ENCODE data around the gene ZNF28.
"Not testable (repeated sequence)": the region's sequence is repeated elsewhere in the genome, so short reads cannot be mapped to it uniquely, and the experiment has no call there.

The ZNF28 gene

GRCh38 chr19:52821204-52821960 lies at the start of gene ZNF28:
Gene ZNF28 (minus strand): TSS chr19:52821633. CDS start chr19:52817958, 3,675 bp downstream.
- peak; percentile 78 for DNase-seq (ENCODE audit: low spot score)

DNA sequence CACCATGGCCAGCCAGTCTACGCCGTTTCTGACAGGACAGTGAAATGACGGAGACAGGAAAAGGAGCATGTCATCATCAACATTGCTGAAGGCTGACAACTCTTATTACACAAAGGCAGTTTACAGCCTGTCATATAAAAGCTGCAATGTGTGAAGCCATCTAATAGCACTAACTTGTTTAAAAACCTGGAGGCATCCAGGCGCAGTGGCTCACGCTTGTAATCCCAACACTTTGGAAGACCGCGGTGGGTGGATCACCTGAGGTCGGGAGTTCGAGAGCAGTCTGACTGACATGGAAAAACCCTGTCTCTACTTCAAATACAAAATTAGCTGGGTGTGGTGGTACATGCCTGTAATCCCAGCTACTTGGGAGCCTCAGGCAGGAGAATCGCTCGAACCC lies 46.6 kb upstream of the ZNF28 start:
- DNase-seq (ENCODE audit: low spot score): not testable (repeated sequence)

- DNase-seq (ENCODE audit: low spot score): peak; percentile 88
These were observed 36.2 kb upstream of the ZNF28 start, which contains the start of gene ZNF468 for GRCh38 chr19:52857378-52858191. Gene ZNF468 (minus strand): TSS chr19:52857619. CDS start chr19:52854272, 3,347 bp downstream.

DNA sequence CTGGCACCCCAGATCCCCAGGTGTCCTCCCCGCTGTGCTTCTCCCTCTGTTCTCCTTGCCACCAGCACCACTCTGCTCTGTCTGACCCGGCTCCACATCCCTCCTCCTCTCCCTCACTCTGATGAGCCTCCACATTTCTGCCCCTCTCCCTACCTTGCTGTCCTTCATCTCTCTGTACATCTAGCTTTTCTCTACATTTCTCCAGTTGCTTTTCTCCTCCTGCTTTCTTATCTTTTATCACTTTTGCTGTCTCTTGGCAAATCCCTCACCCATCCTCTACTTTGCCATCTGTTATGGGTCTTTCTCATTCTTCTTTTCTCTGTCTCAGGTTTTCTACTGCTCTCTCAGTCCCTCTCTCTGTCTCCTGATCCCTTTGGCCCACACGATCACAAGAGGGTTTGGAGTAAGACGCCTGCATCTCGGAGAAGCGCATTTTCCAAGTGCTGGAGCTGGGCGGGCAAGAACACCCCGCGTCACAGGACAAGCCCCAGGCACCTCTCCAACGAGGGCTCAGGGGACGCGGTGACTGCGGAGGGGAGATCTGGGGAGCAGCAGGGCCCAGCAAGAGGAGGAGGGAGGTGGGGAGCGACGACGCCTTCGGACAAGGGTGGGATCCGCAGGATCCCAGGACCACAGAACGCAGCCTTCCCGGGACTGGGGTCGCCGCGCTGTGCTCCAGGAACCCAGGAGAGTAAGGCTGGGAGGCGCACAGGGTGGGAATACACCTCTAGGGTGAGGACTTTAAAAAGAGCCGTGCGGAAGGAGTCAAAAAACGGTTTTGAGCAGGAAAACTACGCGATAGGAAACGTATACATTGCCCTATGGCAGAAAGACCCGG lies 35.3 kb upstream of the ZNF28 start:
- not testable (repeated sequence) for DNase-seq (ENCODE audit: low spot score)

GRCh38 chr19:52847352-52847751 lies 25.9 kb upstream of the ZNF28 start:
- DNase-seq (ENCODE audit: low spot score): not testable (repeated sequence)

DNA sequence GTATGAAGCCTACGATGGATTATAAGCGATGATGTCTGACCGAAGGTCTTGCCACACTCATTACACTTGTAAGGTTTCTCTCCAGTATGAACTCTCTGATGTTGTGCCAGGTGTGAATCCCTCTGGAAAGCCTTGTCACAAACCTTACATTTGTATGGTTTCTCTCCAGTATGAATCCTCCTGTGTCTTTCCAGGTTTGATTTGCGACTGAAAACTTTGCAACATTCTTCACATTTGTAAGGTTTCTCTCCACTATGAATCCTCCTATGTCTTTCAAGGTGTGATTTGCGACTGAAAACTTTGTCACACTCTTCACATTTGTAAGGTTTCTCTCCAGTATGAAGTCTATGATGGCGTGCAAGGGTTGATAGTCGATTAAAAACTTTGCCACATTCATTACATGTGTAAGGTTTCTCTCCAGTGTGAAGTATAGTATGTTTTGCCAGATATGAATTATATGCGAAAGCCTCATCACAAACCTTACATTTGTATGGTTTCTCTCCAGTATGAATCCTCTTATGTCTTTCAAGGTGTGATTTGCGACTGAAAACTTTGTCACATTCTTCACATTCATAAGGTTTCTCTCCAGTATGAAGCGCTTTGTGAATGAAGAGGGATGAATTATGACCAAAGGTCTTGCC lies 19.5 kb upstream of the ZNF28 start:
- not testable (repeated sequence) for DNase-seq (ENCODE audit: low spot score)

DNA sequence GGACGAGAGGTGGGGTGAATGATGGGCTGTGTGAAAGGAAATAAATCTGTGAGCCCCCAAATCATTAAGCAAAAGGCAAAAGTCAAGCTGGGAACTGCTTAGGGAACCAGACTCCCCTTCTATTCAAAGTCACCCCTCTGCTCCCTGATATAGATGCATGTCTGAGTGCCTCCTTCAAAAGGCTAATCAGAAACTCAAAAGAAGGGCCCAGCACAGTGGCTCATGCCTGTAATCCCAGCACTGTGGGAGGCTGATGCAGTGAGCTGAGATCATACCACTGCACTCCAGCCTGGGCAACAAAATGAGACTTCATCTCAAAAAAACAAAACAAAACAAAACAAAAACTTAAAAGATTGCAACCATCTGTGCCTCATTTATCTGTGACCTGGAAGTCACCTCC lies 12.9 kb upstream of the ZNF28 start:
- not testable (repeated sequence) for DNase-seq (ENCODE audit: low spot score)

GRCh38 chr19:52833541-52833940 lies 12.1 kb upstream of the ZNF28 start:
- DNase-seq (ENCODE audit: low spot score): not testable (repeated sequence)

- not testable (repeated sequence) for DNase-seq (ENCODE audit: low spot score)
These were observed 8.4 kb upstream of the ZNF28 start for GRCh38 chr19:52829866-52830265.

- DNase-seq (ENCODE audit: low spot score): no peak
These were observed 4.3 kb upstream of the ZNF28 start for GRCh38 chr19:52825765-52826164.

GRCh38 chr19:52823676-52824075 lies 2.2 kb upstream of the ZNF28 start:
- DNase-seq (ENCODE audit: low spot score): no peak

DNA sequence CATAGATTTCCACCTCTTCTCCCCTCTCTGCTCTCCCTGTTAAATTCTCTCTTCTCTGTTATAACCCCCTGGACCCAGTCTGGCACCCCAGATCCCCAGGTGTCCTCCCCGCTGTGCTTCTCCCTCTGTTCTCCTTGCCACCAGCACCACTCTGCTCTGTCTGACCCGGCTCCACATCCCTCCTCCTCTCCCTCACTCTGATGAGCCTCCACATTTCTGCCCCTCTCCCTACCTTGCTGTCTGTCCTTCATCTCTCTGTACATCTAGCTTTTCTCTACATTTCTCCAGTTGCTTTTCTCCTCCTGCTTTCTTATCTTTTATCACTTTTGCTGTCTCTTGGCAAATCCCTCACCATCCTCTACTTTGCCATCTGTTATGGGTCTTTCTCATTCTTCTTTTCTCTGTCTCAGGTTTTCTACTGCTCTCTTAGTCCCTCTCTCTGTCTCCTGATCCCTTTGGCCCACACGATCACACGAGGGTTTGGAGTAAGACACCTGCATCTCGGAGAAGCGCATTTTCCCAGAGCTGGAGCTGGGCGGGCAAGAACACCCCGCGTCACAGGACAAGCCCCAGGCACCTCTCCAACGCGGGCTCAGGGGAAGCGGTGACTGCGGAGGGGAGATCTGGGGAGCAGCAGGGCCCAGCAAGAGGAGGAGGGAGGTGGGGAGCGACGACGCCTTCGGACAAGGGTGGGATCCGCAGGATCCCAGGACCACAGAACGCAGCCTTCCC lies 795 bp downstream of the ZNF28 start:
- peak; percentile 53 for DNase-seq (ENCODE audit: low spot score)

GRCh38 chr19:52809801-52810200 lies 11.6 kb downstream of the ZNF28 start:
- no peak for DNase-seq (ENCODE audit: low spot score)

DNA sequence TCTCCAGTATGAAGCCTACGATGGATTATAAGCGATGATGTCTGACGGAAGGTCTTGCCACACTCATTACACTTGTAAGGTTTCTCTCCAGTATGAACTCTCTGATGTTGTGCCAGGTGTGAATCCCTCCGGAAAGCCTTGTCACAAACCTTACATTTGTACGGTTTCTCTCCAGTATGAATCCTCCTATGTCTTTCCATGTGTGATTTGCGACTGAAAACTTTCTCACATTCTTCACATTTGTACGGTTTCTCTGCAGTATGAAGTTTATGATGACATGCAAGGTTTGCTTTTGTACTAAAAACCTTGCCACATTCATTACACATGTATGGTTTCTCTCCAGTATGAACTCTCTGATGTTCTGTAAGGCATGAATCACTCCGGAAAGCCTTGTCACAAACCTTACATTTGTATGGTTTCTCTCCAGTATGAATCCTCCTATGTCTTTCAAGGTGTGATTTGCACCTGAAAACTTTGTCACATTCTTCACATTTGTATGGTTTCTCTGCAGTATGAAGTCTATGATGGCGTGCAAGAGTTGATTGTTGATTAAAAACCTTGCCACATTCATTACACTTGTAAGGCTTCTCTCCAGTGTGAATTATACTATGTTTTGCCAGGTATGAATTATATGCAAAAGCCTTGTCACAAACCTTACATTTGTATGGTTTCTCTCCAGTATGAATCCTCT lies 21.3 kb downstream of the ZNF28 start:
- not testable (repeated sequence) for DNase-seq (ENCODE audit: low spot score)

GRCh38 chr19:52789440-52789839 lies 32.0 kb downstream of the ZNF28 start:
- no peak for DNase-seq (ENCODE audit: low spot score)

GRCh38 chr19:52786464-52787354 lies 34.7 kb downstream of the ZNF28 start, which contains the start of gene ZNF600:
Gene ZNF600 (minus strand): TSS chr19:52786791. CDS start chr19:52778888, 7,903 bp downstream.
- DNase-seq (ENCODE audit: low spot score): peak; percentile 86

DNA sequence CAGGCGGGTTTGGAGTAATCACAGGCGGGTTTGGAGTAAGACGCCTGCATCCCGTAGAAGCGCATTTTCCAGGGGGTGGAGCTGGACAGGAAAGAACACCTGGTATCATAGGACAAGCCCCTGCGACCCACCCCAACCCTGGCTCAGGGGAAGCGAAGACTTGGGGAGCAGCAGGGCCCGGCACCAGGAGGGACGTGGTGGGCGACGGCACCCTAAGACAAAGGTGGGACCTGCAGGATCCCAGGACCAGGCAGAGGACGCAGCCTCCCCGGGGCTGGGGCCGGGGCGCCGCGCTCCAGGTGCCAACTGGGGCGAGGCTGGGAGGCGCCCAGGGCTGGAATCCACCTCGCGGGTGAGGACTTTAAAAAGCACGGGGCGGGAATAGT lies 35.4 kb downstream of the ZNF28 start:
- DNase-seq (ENCODE audit: low spot score): peak; percentile 7

DNA sequence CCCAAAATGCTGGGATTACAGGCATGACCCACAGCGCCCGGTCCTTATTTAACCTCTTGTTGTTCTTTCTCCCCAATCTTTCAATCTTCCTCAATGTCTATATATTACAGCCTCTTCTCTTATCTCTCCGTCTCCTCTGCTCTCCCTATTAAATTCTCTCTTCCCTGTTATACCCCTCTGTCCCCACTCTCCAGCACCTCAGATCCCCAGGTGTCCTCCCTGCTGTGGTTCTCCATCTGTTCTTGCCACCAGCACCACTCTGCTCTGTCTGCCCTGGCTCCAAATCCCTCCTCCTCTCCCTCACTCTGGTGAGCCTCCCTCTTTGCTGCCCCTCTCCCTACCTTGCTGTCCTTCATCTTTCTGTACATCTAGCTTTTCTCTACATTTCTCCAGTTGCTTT lies 35.9 kb downstream of the ZNF28 start:
- DNase-seq (ENCODE audit: low spot score): no peak

GRCh38 chr19:52782864-52783263 lies 38.6 kb downstream of the ZNF28 start:
- not testable (repeated sequence) for DNase-seq (ENCODE audit: low spot score)

Measured in RKO (cell line).